Keratinocyte (primary cell): ENCODE measurements around the gene SCAP. TPM values are rescaled to one million over a fixed set of nuclear protein-coding genes. Genes with fewer than 3 reads are reported as not detected.

Source experiments
- DNase-seq: peaks from one replicate; pipeline ENCODE4 v3.0.0-alpha.2; 2011; ENCODE audit warnings: low read depth, missing footprints, low spot score
- FAIRE-seq: peaks from 2 replicates; lab custom pipeline; 2011; peaks lifted over from hg19 to GRCh38; lab: Jason Lieb, UNC
- H2AFZ ChIP-seq: 2 replicates; pipeline ENCODE4 v1.6.0; 2012; ENCODE audit warnings: low read length, control low read depth, inconsistent platforms; ENCODE audit not compliant: control insufficient read depth
- H3K27ac ChIP-seq: 2 replicates; pipeline ENCODE4 v1.5.1; 2011; ENCODE audit warnings: low read length; ENCODE audit not compliant: control insufficient read depth, insufficient read depth
- H3K27me3 ChIP-seq: 3 replicates; pipeline ENCODE4 v1.6.0; 2011; ENCODE audit warnings: low read length; ENCODE audit not compliant: control insufficient read depth, insufficient read depth; ENCODE audit errors: extremely low read depth
- H3K36me3 ChIP-seq, 2 experiments: 2 replicates in 1 of 2; 3 replicates in 1 of 2; pipeline ENCODE4 v1.5.1; 2011; ENCODE audit warnings: low read length in 2 of 2, mild to moderate bottlenecking in 1 of 2; ENCODE audit not compliant: control insufficient read depth in 2 of 2, insufficient read depth in 2 of 2; ENCODE audit errors: extremely low read depth in 1 of 2
- H3K4me1 ChIP-seq: 3 replicates; pipeline ENCODE4 v1.5.1; 2011; ENCODE audit warnings: low read length; ENCODE audit not compliant: control insufficient read depth, insufficient read depth; ENCODE audit errors: extremely low read depth
- H3K4me2 ChIP-seq: 3 replicates; pipeline ENCODE4 v1.6.0; 2011; ENCODE audit warnings: low read depth, low read length; ENCODE audit not compliant: control insufficient read depth, insufficient read depth; ENCODE audit errors: extremely low read depth
- H3K4me3 ChIP-seq, 3 experiments: fragments of 200-600 bp in 1 of 3; sonication (generic) in 1 of 3; 2 replicates in 2 of 3; 3 replicates in 1 of 3; pipeline ENCODE4 v1.5.1; 2011 to 2016; ENCODE audit warnings: low read length in 3 of 3, mild to moderate bottlenecking in 3 of 3, control low read depth in 2 of 3, inconsistent platforms in 1 of 3, low read depth in 1 of 3, mixed read lengths in 1 of 3, mixed run types in 1 of 3, moderate library complexity in 1 of 3; ENCODE audit not compliant: control insufficient read depth in 2 of 3, insufficient read depth in 2 of 3; ENCODE audit errors: extremely low read depth in 1 of 3
- H3K79me2 ChIP-seq: 2 replicates; pipeline ENCODE4 v1.6.0; 2012; ENCODE audit warnings: low read length; ENCODE audit not compliant: control insufficient read depth, insufficient read depth
- H3K9ac ChIP-seq: 3 replicates; pipeline ENCODE4 v1.6.0; 2011; ENCODE audit warnings: low read length; ENCODE audit not compliant: control insufficient read depth, insufficient read depth; ENCODE audit errors: extremely low read depth
- H3K9me1 ChIP-seq: 3 replicates; pipeline ENCODE4 v1.6.0; 2011; ENCODE audit warnings: low read length; ENCODE audit not compliant: control insufficient read depth, insufficient read depth; ENCODE audit errors: extremely low read depth
- H3K9me3 ChIP-seq: 2 replicates; pipeline ENCODE4 v1.5.1; 2012; ENCODE audit warnings: low read depth, low read length; ENCODE audit not compliant: control insufficient read depth
- H4K20me1 ChIP-seq: 3 replicates; pipeline ENCODE4 v1.6.0; 2011; ENCODE audit warnings: low read length; ENCODE audit not compliant: control insufficient read depth, insufficient read depth; ENCODE audit errors: extremely low read depth
- EZH2 ChIP-seq: IDR thresholded peaks from one replicate; pipeline ENCODE4 v1.6.1; 2012; ENCODE audit warnings: inconsistent platforms, mild to moderate bottlenecking, low read length, moderate library complexity
- dilution Hi-C: fragments of 300-500 bp; cut with MboI; formaldehyde crosslinking; loops from one replicate; pipeline ENCODE4 v1.7.0; 2020; ENCODE audit warnings: low sequenced_read_pairs; ENCODE audit not compliant: extremely low pct_ligation_motif_present
- polyA plus RNA-seq, 5 experiments: library from polyadenylated mRNA; depleted of rRNA in 3 of 5; stranded (reverse) in 3 of 5; stranded (forward) in 1 of 5; unstranded in 1 of 5; fragments of >200 nt; gene quantifications; 1 replicate in 1 of 5; 2 replicates in 3 of 5; 3 replicates in 1 of 5; pipeline versions ENCODE4 v1.2.1 to v1.2.3, GENCODE V29; 2011 to 2012; ENCODE audit warnings: missing spikeins in 2 of 5, low read depth in 1 of 5, low replicate concordance in 1 of 5
- TF ChIP-seq, protein P1 (sequence below), 3 experiments: IDR thresholded peaks in 1 of 3; conservative IDR thresholded peaks in 1 of 3; optimal IDR thresholded peaks in 1 of 3; 2 replicates in 2 of 3; 3 replicates in 1 of 3; pipeline versions ENCODE3 to v1.5.1; 2011; ENCODE audit warnings: low read length in 3 of 3, mild to moderate bottlenecking in 3 of 3, moderate library complexity in 2 of 3, control low read depth in 1 of 3, inconsistent platforms in 1 of 3; ENCODE audit not compliant: insufficient read depth in 2 of 3; ENCODE audit errors: extremely low read depth in 1 of 3

SCAP gene
- polyA plus RNA-seq, 1 donor (not counting 4 experiments of a cell fraction or from before 2014, with no cell fraction given), result 17.7 TPM

DNA sequence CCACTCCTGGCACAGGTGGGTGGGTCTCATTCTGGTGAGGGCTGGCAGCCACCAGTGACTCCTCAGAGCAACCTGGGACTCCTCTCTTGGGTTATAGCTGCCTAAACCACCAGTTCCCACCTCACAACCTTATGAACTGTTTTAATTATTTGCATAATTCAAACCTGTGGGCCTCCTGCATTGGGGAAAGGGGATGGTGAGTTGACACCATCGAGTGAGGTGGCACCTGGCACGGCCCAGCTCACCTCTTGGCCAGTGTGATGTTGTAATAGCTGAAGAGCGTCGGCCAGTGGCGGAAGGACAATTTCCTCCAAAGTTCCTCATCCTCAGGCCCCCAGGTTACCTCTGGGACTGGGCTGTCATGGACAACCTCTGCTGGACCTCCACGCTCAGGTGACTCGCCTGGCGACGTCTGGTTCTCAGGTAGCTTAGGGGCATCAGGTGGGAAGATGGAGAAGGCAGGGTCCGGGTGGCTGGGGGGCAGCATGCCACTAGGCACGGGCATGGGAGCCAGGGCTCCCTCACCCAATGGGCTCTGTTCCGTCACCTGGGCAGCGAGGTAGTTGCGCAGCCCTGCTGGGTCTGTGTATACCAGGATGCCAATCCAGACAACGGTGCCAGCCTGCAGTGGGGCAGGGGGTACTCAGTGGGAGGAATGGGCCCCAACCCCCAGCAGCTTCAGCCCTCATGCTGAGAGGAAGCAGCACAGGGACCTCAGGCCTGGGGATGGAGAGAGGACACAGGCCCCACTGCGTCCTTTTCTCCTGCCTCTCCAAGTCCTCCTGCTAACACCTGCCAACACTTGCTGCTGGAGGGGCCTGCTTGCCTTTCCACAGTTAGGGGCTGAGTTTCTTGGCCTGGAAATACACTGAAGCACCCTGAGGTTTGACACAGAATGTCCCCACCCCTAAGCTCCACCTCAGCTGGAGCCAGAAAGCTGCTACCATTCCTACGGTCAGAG, 56.4 kb downstream of the SCAP start:
- H3K4me3 ChIP-seq, result no peak overlapping the region
- dilution Hi-C loops, result no loop called here
- no peak overlapping the region for H3K9ac ChIP-seq
- H3K27ac ChIP-seq, result no peak overlapping the region
- DNase-seq (no peak), FAIRE-seq (no peak)
- H2AFZ ChIP-seq, result no peak overlapping the region
- no peak overlapping the region for H3K4me2 ChIP-seq
- H3K36me3 ChIP-seq, result peaks cover 21 to 36% of the 10 kb centered on the region in 2 experiments
- no peak for TF ChIP-seq EZH2
- TF ChIP-seq, protein P1, sequence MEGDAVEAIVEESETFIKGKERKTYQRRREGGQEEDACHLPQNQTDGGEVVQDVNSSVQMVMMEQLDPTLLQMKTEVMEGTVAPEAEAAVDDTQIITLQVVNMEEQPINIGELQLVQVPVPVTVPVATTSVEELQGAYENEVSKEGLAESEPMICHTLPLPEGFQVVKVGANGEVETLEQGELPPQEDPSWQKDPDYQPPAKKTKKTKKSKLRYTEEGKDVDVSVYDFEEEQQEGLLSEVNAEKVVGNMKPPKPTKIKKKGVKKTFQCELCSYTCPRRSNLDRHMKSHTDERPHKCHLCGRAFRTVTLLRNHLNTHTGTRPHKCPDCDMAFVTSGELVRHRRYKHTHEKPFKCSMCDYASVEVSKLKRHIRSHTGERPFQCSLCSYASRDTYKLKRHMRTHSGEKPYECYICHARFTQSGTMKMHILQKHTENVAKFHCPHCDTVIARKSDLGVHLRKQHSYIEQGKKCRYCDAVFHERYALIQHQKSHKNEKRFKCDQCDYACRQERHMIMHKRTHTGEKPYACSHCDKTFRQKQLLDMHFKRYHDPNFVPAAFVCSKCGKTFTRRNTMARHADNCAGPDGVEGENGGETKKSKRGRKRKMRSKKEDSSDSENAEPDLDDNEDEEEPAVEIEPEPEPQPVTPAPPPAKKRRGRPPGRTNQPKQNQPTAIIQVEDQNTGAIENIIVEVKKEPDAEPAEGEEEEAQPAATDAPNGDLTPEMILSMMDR (optimal IDR thresholded peaks at IDR 0.05 in 1 of 3, IDR thresholded peaks at IDR 0.05 in 1 of 3, conservative IDR thresholded peaks at IDR 0.05 in 1 of 3; ENCODE audit: extremely low read depth in 1 of 3, insufficient read depth in 2 of 3, low read length in 3 of 3), result no peak
- no peaks in the 10 kb centered on the region for H3K9me3 ChIP-seq
- no peaks in the 10 kb centered on the region for H3K79me2 ChIP-seq
- H3K4me1 ChIP-seq, result no peaks in the 10 kb centered on the region
- peaks cover 2% of the 10 kb centered on the region for H4K20me1 ChIP-seq
- H3K27me3 ChIP-seq, result no peaks in the 10 kb centered on the region
- H3K9me1 ChIP-seq, result no peaks in the 10 kb centered on the region

DNA sequence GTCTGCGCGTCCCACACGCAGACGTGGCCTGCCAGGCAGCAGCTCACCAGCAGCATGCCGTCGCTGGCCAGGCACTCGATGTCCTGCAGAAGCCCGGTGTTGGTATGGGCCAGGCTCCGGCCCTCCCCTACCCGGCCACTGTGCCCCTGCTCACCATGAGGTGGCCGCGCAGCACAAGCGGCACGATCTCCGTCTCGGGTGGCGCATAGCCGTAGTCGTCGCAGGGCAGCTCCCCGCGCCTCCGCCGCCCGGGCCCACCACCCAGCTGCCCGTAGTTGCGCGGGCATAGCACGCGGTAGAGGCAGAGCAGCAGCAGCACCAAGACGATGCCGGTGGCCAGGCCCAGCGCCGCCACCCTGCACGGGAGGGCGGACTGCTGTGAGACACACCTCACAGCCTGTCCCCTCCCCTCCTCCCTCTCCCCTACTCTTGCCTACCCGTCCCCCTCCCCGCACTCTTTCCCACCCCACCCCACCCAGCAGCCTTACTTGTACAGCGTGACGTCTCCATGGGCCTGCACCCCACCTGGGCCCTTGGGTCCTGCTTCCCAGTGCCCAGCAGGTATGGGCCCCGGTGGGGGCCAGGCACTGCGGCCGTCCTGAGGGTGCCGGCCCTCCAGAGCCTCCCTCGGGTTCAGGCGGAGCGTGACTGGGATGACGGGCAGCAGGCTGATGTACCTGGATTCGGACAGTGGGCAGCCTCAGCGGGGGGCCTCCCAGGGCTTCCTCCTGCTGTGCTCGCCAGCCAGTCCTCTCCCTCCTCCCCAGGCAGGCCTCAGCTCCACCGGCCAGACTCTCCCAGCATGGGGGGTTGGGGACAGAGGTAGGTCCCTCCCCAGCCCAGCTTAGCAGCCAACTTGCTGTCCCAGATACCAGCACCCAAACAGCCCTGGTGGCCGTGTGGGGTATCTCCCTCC, 57.3 kb downstream of the SCAP start:
- no peak overlapping the region for H3K4me3 ChIP-seq
- no peaks in the 10 kb centered on the region for H3K9me1 ChIP-seq
- H3K27me3 ChIP-seq, result no peaks in the 10 kb centered on the region
- peaks cover 24 to 40% of the 10 kb centered on the region in 2 experiments for H3K36me3 ChIP-seq
- no peak overlapping the region for H3K27ac ChIP-seq
- no peaks in the 10 kb centered on the region for H3K4me1 ChIP-seq
- no peak overlapping the region for H3K9ac ChIP-seq
- DNase-seq, result no peak
- no peak for FAIRE-seq
- H3K9me3 ChIP-seq, result no peaks in the 10 kb centered on the region
- H2AFZ ChIP-seq, result no peak overlapping the region
- dilution Hi-C loops, result no loop called here
- H4K20me1 ChIP-seq, result peaks cover 2% of the 10 kb centered on the region
- no peak for TF ChIP-seq EZH2
- TF ChIP-seq, protein P1 (optimal IDR thresholded peaks at IDR 0.05 in 1 of 3, IDR thresholded peaks at IDR 0.05 in 1 of 3, conservative IDR thresholded peaks at IDR 0.05 in 1 of 3; ENCODE audit: extremely low read depth in 1 of 3, insufficient read depth in 2 of 3, low read length in 3 of 3), result peak in 2 of 3 experiments; percentile 23 to 31
- H3K4me2 ChIP-seq, result no peak overlapping the region
- H3K79me2 ChIP-seq, result no peaks in the 10 kb centered on the region
